ENCODE measurements around the gene LRIG1. TPM values are rescaled to one million over a fixed set of nuclear protein-coding genes. Genes with fewer than 3 reads are reported as not detected.
A peak's percentile ranks its signal among the peaks of the same experiment; 100 is the strongest.

Gene LRIG1
- total RNA-seq, 2 experiments from 2014 or later, result 19.1 to 22.7 TPM

GRCh38 chr3:66496301-66496700 lies 4.5 kb downstream of the LRIG1 start:
- ChIA-PET POLR2A (no interaction called here), CTCF (interaction anchor here (1.5 to 1.9 kb wide), 3 partner anchors 16 to 27 kb away, joined by 4 to 6 read pairs (median 4); no protein-coding TSS in a partner anchor)
- peak overlapping the region; percentile 49 for H3K27ac Mint-ChIP-seq
- H3K27me3 Mint-ChIP-seq, result peaks cover 5% of the 10 kb centered on the region
- H3K4me3 Mint-ChIP-seq, result no peak overlapping the region
- peaks cover 78% of the 10 kb centered on the region for H3K4me1 Mint-ChIP-seq
- H3K36me3 Mint-ChIP-seq (ENCODE audit: low read depth), result no peaks in the 10 kb centered on the region
- DNase-seq, result no peak
- H3K9me3 Mint-ChIP-seq (ENCODE audit: low read depth), result no peaks in the 10 kb centered on the region
- ATAC-seq, result no peak
- intact Hi-C loops (cut with DNase I, micrococcal nuclease), result loop anchor here in 1 of 2 experiments (10.0 kb wide), 1 partner anchor 318 kb away; no protein-coding TSS in a partner anchor

GRCh38 chr3:66495668-66496045 lies 5.2 kb downstream of the LRIG1 start:
- Mint-ChIP-seq H3K27ac (peak overlapping the region; percentile 48), H3K4me3 (no peak overlapping the region), H3K9me3 (ENCODE audit: low read depth) (no peaks in the 10 kb centered on the region), H3K27me3 (peaks cover 5% of the 10 kb centered on the region), H3K36me3 (ENCODE audit: low read depth) (no peaks in the 10 kb centered on the region), H3K4me1 (peaks cover 79% of the 10 kb centered on the region)
- DNase-seq, result no peak
- ATAC-seq, result no peak
- CTCF ChIA-PET, result interaction anchor here (1.5 to 1.9 kb wide), 2 partner anchors 15 to 17 kb away, joined by 4 to 6 read pairs; no protein-coding TSS in a partner anchor
- POLR2A ChIA-PET, result interaction anchor here (0.9 kb wide), 1 partner anchor 26 kb away, joined by 3 read pairs; no protein-coding TSS in a partner anchor
- intact Hi-C loops (cut with DNase I, micrococcal nuclease), result loop anchor here in 1 of 2 experiments (2.0 to 10.0 kb wide), 2 partner anchors 15 to 319 kb away; no protein-coding TSS in a partner anchor

GRCh38 chr3:66494959-66495667 lies 5.7 kb downstream of the LRIG1 start:
- H3K4me3 Mint-ChIP-seq, result no peak overlapping the region
- intact Hi-C loops (cut with DNase I, micrococcal nuclease), result loop anchor here in 1 of 2 experiments (2.0 to 10.0 kb wide), 2 partner anchors 14 to 320 kb away; no protein-coding TSS in a partner anchor

GRCh38 chr3:66493458-66494099 lies 7.2 kb downstream of the LRIG1 start:
- peaks cover 86% of the 10 kb centered on the region for H3K4me1 Mint-ChIP-seq
- ChIA-PET CTCF (interaction anchor here (0.6 kb wide), 1 partner anchor 313 kb away, joined by 3 read pairs; no protein-coding TSS in a partner anchor), POLR2A (interaction anchor here (0.9 kb wide), 1 partner anchor 20 kb away, joined by 5 read pairs; no protein-coding TSS in a partner anchor)
- peak overlapping the region; percentile 68 for H3K27ac Mint-ChIP-seq
- H3K36me3 Mint-ChIP-seq (ENCODE audit: low read depth), result no peaks in the 10 kb centered on the region
- DNase-seq (no peak), ATAC-seq (no peak)
- H3K4me3 Mint-ChIP-seq, result no peak overlapping the region
- no peaks in the 10 kb centered on the region for H3K9me3 Mint-ChIP-seq (ENCODE audit: low read depth)
- intact Hi-C loops (cut with DNase I, micrococcal nuclease), result loop anchor here in 1 of 2 experiments (2.0 to 10.0 kb wide), 2 partner anchors 13 to 321 kb away; no protein-coding TSS in a partner anchor
- no peaks in the 10 kb centered on the region for H3K27me3 Mint-ChIP-seq

More at GRCh38 chr3:66494959-66495667, 5.7 kb downstream of the LRIG1 start:
- DNase-seq, result no peak
- POLR2A ChIA-PET, result interaction anchor here (0.9 kb wide), 1 partner anchor 26 kb away, joined by 3 read pairs; no protein-coding TSS in a partner anchor
- Mint-ChIP-seq H3K27ac (peak overlapping the region; percentile 48), H3K36me3 (ENCODE audit: low read depth) (no peaks in the 10 kb centered on the region), H3K4me1 (peaks cover 83% of the 10 kb centered on the region), H3K9me3 (ENCODE audit: low read depth) (no peaks in the 10 kb centered on the region), H3K27me3 (peaks cover 5% of the 10 kb centered on the region)
- CTCF ChIA-PET, result no interaction called here
- peak; percentile 25 for ATAC-seq

- Mint-ChIP-seq H3K27me3 (no peaks in the 10 kb centered on the region), H3K27ac (no peak overlapping the region), H3K4me1 (peaks cover 80% of the 10 kb centered on the region), H3K36me3 (ENCODE audit: low read depth) (no peaks in the 10 kb centered on the region), H3K9me3 (ENCODE audit: low read depth) (no peaks in the 10 kb centered on the region), H3K4me3 (no peak overlapping the region)
- ChIA-PET CTCF (interaction anchor here (1.5 to 3.9 kb wide), 2 partner anchors 12 to 23 kb away, joined by 5 to 21 read pairs; no protein-coding TSS in a partner anchor), POLR2A (interaction anchor here (0.9 kb wide), 1 partner anchor 19 kb away, joined by 5 read pairs; no protein-coding TSS in a partner anchor)
- DNase-seq (no peak), ATAC-seq (no peak)
- intact Hi-C loops (cut with DNase I, micrococcal nuclease), result loop anchor here in 1 of 2 experiments (10.0 kb wide), 1 partner anchor 322 kb away; no protein-coding TSS in a partner anchor
These were observed 8.2 kb downstream of the LRIG1 start for GRCh38 chr3:66492672-66493071.

GRCh38 chr3:66492071-66492470 lies 8.8 kb downstream of the LRIG1 start:
- Mint-ChIP-seq H3K27me3 (no peaks in the 10 kb centered on the region), H3K9me3 (ENCODE audit: low read depth) (no peaks in the 10 kb centered on the region), H3K36me3 (ENCODE audit: low read depth) (no peaks in the 10 kb centered on the region), H3K4me1 (peaks cover 81% of the 10 kb centered on the region), H3K27ac (peak overlapping the region; percentile 20), H3K4me3 (no peak overlapping the region)
- intact Hi-C loops (cut with DNase I, micrococcal nuclease), result loop anchor here in 1 of 2 experiments (10.0 kb wide), 1 partner anchor 323 kb away; no protein-coding TSS in a partner anchor
- ATAC-seq, result no peak
- DNase-seq, result no peak
- CTCF ChIA-PET, result interaction anchor here (0.7 to 3.9 kb wide), 7 partner anchors 11 to 324 kb away, joined by 3 to 21 read pairs (median 5); no protein-coding TSS in a partner anchor
- POLR2A ChIA-PET, result no interaction called here

GRCh38 chr3:66490984-66491383 lies 9.8 kb downstream of the LRIG1 start:
- no peaks in the 10 kb centered on the region for H3K9me3 Mint-ChIP-seq (ENCODE audit: low read depth)
- peaks cover 81% of the 10 kb centered on the region for H3K4me1 Mint-ChIP-seq
- CTCF ChIA-PET, result interaction anchor here (0.6 to 3.9 kb wide), 9 partner anchors 9 to 325 kb away, joined by 3 to 21 read pairs (median 6); no protein-coding TSS in a partner anchor
- intact Hi-C loops (cut with DNase I, micrococcal nuclease), result loop anchor here in 1 of 2 experiments (10.0 kb wide), 1 partner anchor 324 kb away; no protein-coding TSS in a partner anchor
- no peaks in the 10 kb centered on the region for H3K27me3 Mint-ChIP-seq
- H3K4me3 Mint-ChIP-seq, result no peak overlapping the region
- POLR2A ChIA-PET, result no interaction called here
- no peaks in the 10 kb centered on the region for H3K36me3 Mint-ChIP-seq (ENCODE audit: low read depth)
- no peak for ATAC-seq
- H3K27ac Mint-ChIP-seq, result no peak overlapping the region
- DNase-seq, result no peak

GRCh38 chr3:66490214-66490613 lies 10.6 kb downstream of the LRIG1 start:
- ChIA-PET CTCF (interaction anchor here (0.7 to 3.9 kb wide), 10 partner anchors 8 to 99 kb away, joined by 3 to 21 read pairs (median 6); partner anchors contain the start of gene LRIG1), POLR2A (interaction anchor here (0.6 to 1.0 kb wide), 2 partner anchors 10 to 21 kb away, joined by 3 read pairs; no protein-coding TSS in a partner anchor)
- H3K27me3 Mint-ChIP-seq, result no peaks in the 10 kb centered on the region
- peak; percentile 34 for DNase-seq
- intact Hi-C loops (cut with DNase I, micrococcal nuclease), result loop anchor here in 1 of 2 experiments (10.0 kb wide), 1 partner anchor 325 kb away; no protein-coding TSS in a partner anchor
- ATAC-seq, result peak; percentile 45
- H3K9me3 Mint-ChIP-seq (ENCODE audit: low read depth), result no peaks in the 10 kb centered on the region
- H3K27ac Mint-ChIP-seq, result peak overlapping the region; percentile 90
- H3K4me1 Mint-ChIP-seq, result peaks cover 81% of the 10 kb centered on the region
- H3K36me3 Mint-ChIP-seq (ENCODE audit: low read depth), result peaks cover 5% of the 10 kb centered on the region
- H3K4me3 Mint-ChIP-seq, result peak overlapping the region; percentile 46

GRCh38 chr3:66489581-66489980 lies 11.2 kb downstream of the LRIG1 start:
- Mint-ChIP-seq H3K27me3 (no peaks in the 10 kb centered on the region), H3K36me3 (ENCODE audit: low read depth) (peaks cover 5% of the 10 kb centered on the region), H3K4me3 (peak overlapping the region; percentile 46), H3K4me1 (peaks cover 77% of the 10 kb centered on the region), H3K9me3 (ENCODE audit: low read depth) (no peaks in the 10 kb centered on the region), H3K27ac (peak overlapping the region; percentile 90)
- CTCF ChIA-PET, result interaction anchor here (0.6 to 3.9 kb wide), 9 partner anchors 7 to 100 kb away, joined by 3 to 21 read pairs (median 5); partner anchors contain the start of gene LRIG1
- DNase-seq, result peak; percentile 52
- intact Hi-C loops (cut with DNase I, micrococcal nuclease), result loop anchor here in 1 of 2 experiments (1.0 to 10.0 kb wide), 2 partner anchors 8 to 185 kb away; no protein-coding TSS in a partner anchor
- peak; percentile 78 for ATAC-seq
- POLR2A ChIA-PET, result interaction anchor here (0.6 to 1.0 kb wide), 2 partner anchors 10 to 20 kb away, joined by 3 read pairs; no protein-coding TSS in a partner anchor

GRCh38 chr3:66489115-66489514 lies 11.7 kb downstream of the LRIG1 start:
- CTCF ChIA-PET, result interaction anchor here (0.6 to 3.9 kb wide), 5 partner anchors 11 to 41 kb away, joined by 3 to 21 read pairs (median 6); partner anchors contain the start of gene LRIG1
- POLR2A ChIA-PET, result no interaction called here
- Mint-ChIP-seq H3K4me1 (peaks cover 79% of the 10 kb centered on the region), H3K36me3 (ENCODE audit: low read depth) (peaks cover 5% of the 10 kb centered on the region), H3K27ac (peak overlapping the region; percentile 90), H3K9me3 (ENCODE audit: low read depth) (no peaks in the 10 kb centered on the region), H3K27me3 (no peaks in the 10 kb centered on the region), H3K4me3 (peak overlapping the region; percentile 46)
- DNase-seq, result no peak
- intact Hi-C loops (cut with DNase I, micrococcal nuclease), result loop anchor here in 1 of 2 experiments (1.0 to 10.0 kb wide), 2 partner anchors 8 to 184 kb away; no protein-coding TSS in a partner anchor
- ATAC-seq, result peak; percentile 7

All from activated CD4-positive, alpha-beta T cell treated with anti-CD3 and anti-CD28 coated beads for 36 hours (primary cell).